SJSA1 (cell line): Measurements from ENCODE around the gene ITPR1. TPM values are rescaled to one million over a fixed set of nuclear protein-coding genes. Genes with fewer than 3 reads are reported as not detected.

Experiments used
- DNase-seq, 2 experiments: peaks; one replicate each; pipeline ENCODE4 v3.0.0-alpha.2; 2015 to 2020; ENCODE audit warnings: low spot score in 2 of 2, low read depth in 1 of 2
- H3K27ac ChIP-seq: fragments of 250-450 bp; sonication (Bioruptor Pico); 2 replicates; pipeline ENCODE4 v1.5.1; 2020; ENCODE audit warnings: mild to moderate bottlenecking, moderate library complexity
- H3K27me3 ChIP-seq: fragments of 250-450 bp; sonication (Bioruptor Pico); replicated peaks from 2 replicates; pipeline ENCODE4 v1.5.1; 2020; ENCODE audit warnings: mild to moderate bottlenecking, moderate library complexity
- H3K36me3 ChIP-seq: fragments of 250-450 bp; sonication (Bioruptor Pico); 2 replicates; pipeline ENCODE4 v1.5.1; 2020; ENCODE audit warnings: mild to moderate bottlenecking
- H3K4me1 ChIP-seq: fragments of 250-450 bp; sonication (Bioruptor Pico); replicated peaks from 2 replicates; pipeline ENCODE4 v1.6.1; 2021; ENCODE audit warnings: mild to moderate bottlenecking
- H3K4me3 ChIP-seq: fragments of 250-450 bp; sonication (Bioruptor Pico); 2 replicates; pipeline ENCODE4 v1.5.1; 2020; ENCODE audit warnings: mild to moderate bottlenecking
- H3K9me3 ChIP-seq: fragments of 250-450 bp; sonication (Bioruptor Pico); replicated peaks from 2 replicates; pipeline ENCODE4 v1.5.1; 2020; ENCODE audit warnings: mild to moderate bottlenecking
- total RNA-seq: library from RNA; depleted of rRNA; stranded (reverse); fragments of >200 nt; shearing (Covaris generic); gene quantifications from 2 replicates; pipeline ENCODE4 v1.2.3, GENCODE V29; 2014

The ITPR1 gene
- total RNA-seq, 1 experiment from 2014 or later: 9.7 TPM

DNA sequence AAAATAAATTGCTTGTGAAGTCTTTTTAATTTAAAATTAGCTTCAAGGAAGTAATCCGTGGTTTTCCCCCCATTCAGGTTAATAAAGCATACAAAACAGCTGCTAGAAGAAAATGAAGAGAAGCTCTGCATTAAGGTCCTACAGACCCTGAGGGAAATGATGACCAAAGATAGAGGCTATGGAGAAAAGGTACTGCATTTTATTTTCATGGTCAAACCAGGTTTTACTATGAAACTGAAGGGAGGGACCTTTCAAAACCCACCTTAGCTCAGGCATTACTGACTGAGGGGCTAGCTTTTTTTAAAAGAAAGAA is 218.5 kb downstream of the ITPR1 start:
- no peak overlapping the region for H3K27ac ChIP-seq
- no peak for DNase-seq
- H3K4me1 ChIP-seq: no peaks in the 10 kb centered on the region; the same call in 1 of the 2 replicates
- no peaks in the 10 kb centered on the region for H3K36me3 ChIP-seq
- H3K9me3 ChIP-seq: no peaks in the 10 kb centered on the region
- H3K27me3 ChIP-seq: no peaks in the 10 kb centered on the region
- H3K4me3 ChIP-seq: no peak overlapping the region

GRCh38 chr3:4712109-4712508 is 219.0 kb downstream of the ITPR1 start:
- H3K27me3 ChIP-seq: no peaks in the 10 kb centered on the region
- no peak overlapping the region for H3K27ac ChIP-seq
- no peaks in the 10 kb centered on the region for H3K36me3 ChIP-seq
- H3K4me3 ChIP-seq: no peak overlapping the region
- H3K4me1 ChIP-seq: no peaks in the 10 kb centered on the region; the same call in 1 of the 2 replicates
- no peaks in the 10 kb centered on the region for H3K9me3 ChIP-seq
- DNase-seq: no peak

- DNase-seq: no peak
- no peaks in the 10 kb centered on the region for H3K27me3 ChIP-seq
Observed at GRCh38 chr3:4714045-4714444, 220.9 kb downstream of the ITPR1 start.

GRCh38 chr3:4716266-4716665 is 223.1 kb downstream of the ITPR1 start:
- Histone ChIP-seq H3K4me1 (peaks cover 23% of the 10 kb centered on the region), H3K27me3 (no peaks in the 10 kb centered on the region), H3K27ac (no peak overlapping the region), H3K4me3 (no peak overlapping the region), H3K9me3 (no peaks in the 10 kb centered on the region), H3K36me3 (no peaks in the 10 kb centered on the region)
- DNase-seq: no peak

More at GRCh38 chr3:4714045-4714444, 220.9 kb downstream of the ITPR1 start:
- H3K9me3 ChIP-seq: no peaks in the 10 kb centered on the region
- H3K27ac ChIP-seq: no peak overlapping the region
- H3K4me1 ChIP-seq: peaks cover 7% of the 10 kb centered on the region
- H3K36me3 ChIP-seq: no peaks in the 10 kb centered on the region
- H3K4me3 ChIP-seq: no peak overlapping the region

DNA sequence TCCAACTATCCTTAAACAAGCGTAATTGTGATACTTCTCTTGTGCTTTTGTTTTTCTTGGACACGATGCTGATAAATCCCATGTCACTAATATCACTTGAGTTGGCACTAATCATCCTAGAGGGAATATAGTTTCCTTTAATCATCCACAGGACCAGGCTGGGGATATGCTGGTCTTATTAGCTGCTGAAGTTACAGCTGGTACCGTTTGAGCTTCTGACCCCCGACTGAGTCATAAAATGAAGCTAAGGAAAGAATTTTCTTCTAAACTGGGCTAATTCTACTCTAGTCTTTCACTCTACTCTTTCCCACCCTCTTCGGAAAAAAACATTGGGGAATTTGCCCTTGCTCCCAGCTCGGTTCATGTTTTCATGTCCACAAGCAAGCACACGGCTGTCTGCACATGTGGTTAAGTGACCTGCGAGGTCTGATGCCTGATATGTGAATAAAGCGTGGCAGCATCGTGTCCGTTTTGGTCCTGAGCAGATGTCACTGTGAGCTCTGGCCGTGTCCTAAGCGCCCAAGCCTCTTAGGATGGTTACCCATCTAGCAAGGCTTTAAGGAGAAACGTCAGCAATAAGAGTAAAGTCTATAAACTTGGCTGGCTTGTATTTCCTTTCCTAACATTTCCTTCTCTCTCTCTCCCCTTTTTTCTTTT is 223.7 kb downstream of the ITPR1 start:
- no peaks in the 10 kb centered on the region for H3K9me3 ChIP-seq
- H3K27me3 ChIP-seq: no peaks in the 10 kb centered on the region
- H3K36me3 ChIP-seq: no peaks in the 10 kb centered on the region
- no peak overlapping the region for H3K27ac ChIP-seq
- DNase-seq: no peak
- H3K4me3 ChIP-seq: no peak overlapping the region
- H3K4me1 ChIP-seq: peaks cover 27% of the 10 kb centered on the region

GRCh38 chr3:4717363-4717740 is 224.2 kb downstream of the ITPR1 start:
- Histone ChIP-seq H3K36me3 (no peaks in the 10 kb centered on the region), H3K4me1 (peaks cover 32% of the 10 kb centered on the region), H3K27ac (no peak overlapping the region), H3K27me3 (no peaks in the 10 kb centered on the region), H3K9me3 (no peaks in the 10 kb centered on the region), H3K4me3 (no peak overlapping the region)
- DNase-seq: no peak

DNA sequence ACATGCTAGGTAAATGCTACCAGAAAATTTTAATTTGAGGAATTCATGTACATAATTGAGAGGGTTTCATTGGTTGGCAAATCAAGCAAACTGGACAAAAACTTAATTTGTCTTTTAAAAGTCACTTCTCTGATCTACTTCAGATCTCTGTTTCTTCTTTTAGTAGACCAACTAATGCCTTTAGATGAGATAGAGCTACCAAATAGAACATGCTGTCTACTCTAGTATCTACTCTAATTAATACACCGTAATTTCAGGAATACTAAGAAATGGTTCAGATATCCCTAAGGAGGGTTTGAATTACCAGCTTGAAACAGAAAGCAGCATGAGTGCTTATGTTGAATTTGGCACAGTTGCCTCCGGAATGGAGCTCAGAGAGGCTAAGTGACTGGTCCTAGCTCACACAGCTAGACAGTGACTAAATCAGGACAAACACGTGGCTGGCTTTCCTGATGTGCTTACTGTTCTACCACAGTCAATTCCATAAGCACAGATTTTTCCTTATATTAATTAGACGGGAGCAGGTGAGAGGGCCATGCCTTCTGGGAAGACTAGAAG is 225.1 kb downstream of the ITPR1 start:
- DNase-seq: no peak
- Histone ChIP-seq H3K27me3 (no peaks in the 10 kb centered on the region), H3K9me3 (no peaks in the 10 kb centered on the region), H3K4me1 (peaks cover 41% of the 10 kb centered on the region), H3K27ac (no peak overlapping the region), H3K36me3 (no peaks in the 10 kb centered on the region), H3K4me3 (no peak overlapping the region)

DNA sequence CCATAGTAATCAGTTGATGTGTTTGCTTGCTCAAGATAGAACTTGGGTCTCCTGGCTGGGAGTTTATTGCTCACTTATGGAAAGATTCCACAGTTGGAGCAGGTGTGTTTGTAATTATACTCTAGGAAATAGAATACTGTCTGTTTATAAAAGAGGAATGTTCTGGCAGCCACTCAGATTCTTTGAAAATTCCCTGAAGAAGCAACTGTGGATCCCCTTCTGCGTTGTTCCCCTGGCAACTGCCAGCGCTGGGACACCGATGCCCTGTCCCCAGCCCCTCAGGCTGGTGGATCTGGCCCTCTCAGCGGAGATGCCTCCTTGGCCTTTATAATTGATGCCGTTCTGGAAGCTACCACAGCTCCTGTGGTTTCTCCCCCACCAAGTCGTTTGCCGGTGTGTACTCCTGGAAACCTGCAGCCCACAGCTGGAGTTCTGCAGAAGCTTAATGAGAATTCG is 225.9 kb downstream of the ITPR1 start:
- DNase-seq: no peak
- peaks cover 46% of the 10 kb centered on the region for H3K4me1 ChIP-seq
- H3K9me3 ChIP-seq: no peaks in the 10 kb centered on the region
- no peak overlapping the region for H3K4me3 ChIP-seq
- no peak overlapping the region for H3K27ac ChIP-seq
- no peaks in the 10 kb centered on the region for H3K36me3 ChIP-seq
- H3K27me3 ChIP-seq: no peaks in the 10 kb centered on the region

- no peaks in the 10 kb centered on the region for H3K9me3 ChIP-seq
- H3K36me3 ChIP-seq: no peaks in the 10 kb centered on the region
- no peak overlapping the region for H3K27ac ChIP-seq
- H3K27me3 ChIP-seq: no peaks in the 10 kb centered on the region
- peaks cover 46% of the 10 kb centered on the region for H3K4me1 ChIP-seq
- peak in 1 of 2 experiments; percentile 55 for DNase-seq
- no peak overlapping the region for H3K4me3 ChIP-seq
Observed at GRCh38 chr3:4720316-4721075, 227.3 kb downstream of the ITPR1 start.

GRCh38 chr3:4721511-4721911 is 228.4 kb downstream of the ITPR1 start:
- Histone ChIP-seq H3K4me3 (no peak overlapping the region), H3K9me3 (no peaks in the 10 kb centered on the region), H3K27ac (peak overlapping the region; percentile 75), H3K4me1 (peaks cover 47% of the 10 kb centered on the region), H3K27me3 (no peaks in the 10 kb centered on the region), H3K36me3 (no peaks in the 10 kb centered on the region)
- DNase-seq: peak; percentile 49 to 69

DNA sequence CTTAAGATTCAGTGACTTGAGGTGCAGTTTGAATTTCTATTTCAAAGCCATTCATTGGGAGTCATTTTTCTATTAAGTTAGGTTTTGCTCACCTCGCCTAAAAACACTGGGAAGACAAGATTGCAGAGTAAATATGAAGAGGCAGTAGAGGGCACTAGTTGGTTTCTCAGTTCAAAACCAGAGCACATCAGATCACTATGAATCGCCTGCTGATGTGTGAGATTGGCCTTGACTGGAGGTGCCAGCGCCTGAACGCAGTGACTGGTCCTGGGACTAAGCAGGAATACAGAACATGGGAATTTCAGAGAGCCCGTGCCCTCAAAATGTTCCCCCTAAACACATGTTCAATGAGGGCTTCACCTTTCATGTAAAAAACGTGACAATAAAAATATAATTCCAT is 229.0 kb downstream of the ITPR1 start:
- H3K4me3 ChIP-seq: no peak overlapping the region
- H3K36me3 ChIP-seq: no peaks in the 10 kb centered on the region
- peak; percentile 47 to 48 for DNase-seq
- H3K4me1 ChIP-seq: peaks cover 48% of the 10 kb centered on the region
- no peaks in the 10 kb centered on the region for H3K27me3 ChIP-seq
- no peaks in the 10 kb centered on the region for H3K9me3 ChIP-seq
- H3K27ac ChIP-seq: peak overlapping the region; percentile 75

DNA sequence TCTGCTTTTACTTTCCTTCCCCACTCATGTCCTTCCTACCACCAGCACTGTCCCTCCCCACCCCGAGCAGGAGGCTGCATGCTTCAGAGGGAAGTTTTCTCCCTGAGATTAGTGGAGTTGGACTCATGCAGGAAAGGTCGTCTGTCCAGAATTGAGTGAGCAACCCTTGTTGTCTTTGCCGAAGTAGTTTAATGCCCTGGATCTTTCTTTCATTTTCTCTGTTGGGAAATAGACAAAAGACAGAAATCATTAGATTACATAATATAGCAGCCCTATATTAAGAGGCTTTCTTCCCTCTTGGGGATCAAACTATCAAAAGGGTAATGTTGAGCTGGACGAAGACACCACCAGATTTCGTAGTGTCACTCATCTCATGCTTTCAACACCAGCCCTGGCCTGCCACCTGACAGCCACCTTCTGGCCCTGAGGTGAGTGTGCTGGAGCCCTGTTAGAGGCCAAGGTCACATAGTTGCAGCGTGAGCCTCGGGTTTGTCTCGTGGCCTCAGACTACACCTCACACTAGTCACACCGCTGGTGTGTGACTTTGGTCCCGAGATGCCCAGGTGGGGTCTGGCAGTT is 231.0 kb downstream of the ITPR1 start:
- Histone ChIP-seq H3K4me3 (no peak overlapping the region), H3K36me3 (no peaks in the 10 kb centered on the region), H3K4me1 (peaks cover 40% of the 10 kb centered on the region), H3K9me3 (no peaks in the 10 kb centered on the region), H3K27me3 (no peaks in the 10 kb centered on the region), H3K27ac (no peak overlapping the region)
- no peak for DNase-seq

DNA sequence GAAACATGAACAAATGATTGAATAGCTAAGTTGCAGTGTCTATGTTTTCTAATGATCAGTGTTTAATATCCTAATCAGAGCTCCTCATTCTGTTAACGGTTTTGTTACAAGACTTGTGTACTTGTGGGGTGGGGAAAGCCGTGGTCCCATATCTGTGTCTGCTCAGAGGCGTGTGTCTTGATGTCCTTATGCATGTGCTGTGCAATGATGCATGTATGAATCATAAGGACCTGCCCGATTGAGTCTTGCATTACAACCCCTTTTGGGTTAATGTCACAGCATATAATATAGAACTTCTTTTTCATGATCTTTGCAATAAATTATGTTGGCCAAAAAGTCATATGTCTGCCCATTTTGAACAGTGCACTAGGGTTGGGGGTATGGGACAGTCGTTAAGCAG is 233.4 kb downstream of the ITPR1 start:
- Histone ChIP-seq H3K36me3 (no peaks in the 10 kb centered on the region), H3K9me3 (no peaks in the 10 kb centered on the region), H3K27me3 (no peaks in the 10 kb centered on the region), H3K27ac (no peak overlapping the region), H3K4me1 (peaks cover 24% of the 10 kb centered on the region), H3K4me3 (no peak overlapping the region)
- no peak for DNase-seq
